Measurements from ENCODE around the gene NEUROD4.

- no peak for TF ChIP-seq CTCF (conservative IDR thresholded peaks at IDR 0.05)
- TF ChIP-seq EZH2 (IDR thresholded peaks at IDR 0.05; ENCODE audit: low read depth): no peak
Observed at GRCh38 chr12:54998958-54999510, 20.7 kb upstream of the NEUROD4 start.
